Endothelial cell (in vitro differentiated cells): ENCODE measurements around the gene PXDN. TPM values are rescaled to one million over a fixed set of nuclear protein-coding genes. Genes with fewer than 3 reads are reported as not detected.
"Not testable (repeated sequence)": the region's sequence is repeated elsewhere in the genome, so short reads cannot be mapped to it uniquely, and the experiment has no call there.

Experiments
- DNase-seq: peaks from one replicate; pipeline ENCODE4 v3.0.0; 2021; ENCODE audit warnings: low spot score
- H3K27ac Mint-ChIP-seq: one replicate; pipeline ENCODE4 v1.8.0; 2021; ENCODE audit warnings: mixed read lengths, inconsistent platforms; ENCODE audit not compliant: unreplicated experiment
- H3K27me3 Mint-ChIP-seq: one replicate; pipeline ENCODE4 v1.8.0; 2021; ENCODE audit warnings: mild to moderate bottlenecking, moderate library complexity, mixed read lengths, inconsistent platforms; ENCODE audit not compliant: unreplicated experiment
- H3K36me3 Mint-ChIP-seq: one replicate; pipeline ENCODE4 v1.8.0; 2021; ENCODE audit warnings: mild to moderate bottlenecking, low read depth, mixed read lengths, inconsistent platforms; ENCODE audit not compliant: unreplicated experiment
- H3K4me1 Mint-ChIP-seq: one replicate; pipeline ENCODE4 v1.8.0; 2021; ENCODE audit warnings: mild to moderate bottlenecking, mixed read lengths, inconsistent platforms; ENCODE audit not compliant: unreplicated experiment
- H3K4me3 Mint-ChIP-seq: one replicate; pipeline ENCODE4 v1.8.0; 2021; ENCODE audit warnings: mild to moderate bottlenecking, mixed read lengths, inconsistent platforms; ENCODE audit not compliant: unreplicated experiment
- H3K9me3 Mint-ChIP-seq: one replicate; pipeline ENCODE4 v1.8.0; 2021; ENCODE audit warnings: mixed read lengths, inconsistent platforms; ENCODE audit not compliant: unreplicated experiment
- total RNA-seq: library from RNA; stranded (reverse); fragmentation: NEBNext Ultra II Directional; extraction: Animal tissue kit (Norgen Biotek cat#: 25700); gene quantifications from one replicate; pipeline ENCODE4 v1.2.1, GENCODE V29; 2021; ENCODE audit not compliant: unreplicated experiment
- TF ChIP-seq, protein P1 (sequence below): fragments of 200-600 bp; sonication (generic); IDR thresholded peaks from one replicate; pipeline ENCODE4 v1.5.0; 2021; ENCODE audit warnings: antibody characterized with exemption; ENCODE audit not compliant: unreplicated experiment

The PXDN gene
- total RNA-seq, 1 donor from 2014 or later, result 521 TPM

- H3K27ac Mint-ChIP-seq, result no peak overlapping the region
- H3K4me3 Mint-ChIP-seq, result no peak overlapping the region
- TF ChIP-seq, protein P1, sequence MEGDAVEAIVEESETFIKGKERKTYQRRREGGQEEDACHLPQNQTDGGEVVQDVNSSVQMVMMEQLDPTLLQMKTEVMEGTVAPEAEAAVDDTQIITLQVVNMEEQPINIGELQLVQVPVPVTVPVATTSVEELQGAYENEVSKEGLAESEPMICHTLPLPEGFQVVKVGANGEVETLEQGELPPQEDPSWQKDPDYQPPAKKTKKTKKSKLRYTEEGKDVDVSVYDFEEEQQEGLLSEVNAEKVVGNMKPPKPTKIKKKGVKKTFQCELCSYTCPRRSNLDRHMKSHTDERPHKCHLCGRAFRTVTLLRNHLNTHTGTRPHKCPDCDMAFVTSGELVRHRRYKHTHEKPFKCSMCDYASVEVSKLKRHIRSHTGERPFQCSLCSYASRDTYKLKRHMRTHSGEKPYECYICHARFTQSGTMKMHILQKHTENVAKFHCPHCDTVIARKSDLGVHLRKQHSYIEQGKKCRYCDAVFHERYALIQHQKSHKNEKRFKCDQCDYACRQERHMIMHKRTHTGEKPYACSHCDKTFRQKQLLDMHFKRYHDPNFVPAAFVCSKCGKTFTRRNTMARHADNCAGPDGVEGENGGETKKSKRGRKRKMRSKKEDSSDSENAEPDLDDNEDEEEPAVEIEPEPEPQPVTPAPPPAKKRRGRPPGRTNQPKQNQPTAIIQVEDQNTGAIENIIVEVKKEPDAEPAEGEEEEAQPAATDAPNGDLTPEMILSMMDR, result no peak
- H3K4me1 Mint-ChIP-seq, result peaks cover 22% of the 10 kb centered on the region
- no peak for DNase-seq
- H3K9me3 Mint-ChIP-seq, result no peaks in the 10 kb centered on the region
- H3K36me3 Mint-ChIP-seq, result no peaks in the 10 kb centered on the region
- peaks cover 3% of the 10 kb centered on the region for H3K27me3 Mint-ChIP-seq
Observed at GRCh38 chr2:1622521-1623200, 121.7 kb downstream of the PXDN start.

DNA sequence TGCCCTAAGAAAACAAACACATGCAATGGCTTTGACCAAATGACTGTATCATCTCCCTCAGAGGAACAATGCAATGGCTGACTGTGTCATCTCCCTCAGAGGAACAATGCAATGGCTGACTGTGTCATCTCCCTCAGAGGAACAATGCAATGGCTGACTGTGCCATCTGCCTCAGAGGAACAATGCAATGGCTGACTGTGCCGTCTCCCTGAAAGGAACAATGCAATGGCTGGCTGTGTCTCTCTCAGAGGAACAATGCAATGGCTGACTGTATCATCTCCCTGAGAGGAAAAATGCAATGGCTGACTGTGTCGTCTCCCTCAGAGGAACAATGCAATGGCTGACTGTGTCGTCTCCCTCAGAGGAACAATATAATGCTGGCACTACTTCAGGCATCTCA lies 122.3 kb downstream of the PXDN start:
- not testable (repeated sequence) for H3K36me3 Mint-ChIP-seq, DNase-seq, H3K9me3 Mint-ChIP-seq, H3K27me3 Mint-ChIP-seq, H3K4me3 Mint-ChIP-seq, H3K27ac Mint-ChIP-seq
- peaks cover 22% of the 10 kb centered on the region for H3K4me1 Mint-ChIP-seq

DNA sequence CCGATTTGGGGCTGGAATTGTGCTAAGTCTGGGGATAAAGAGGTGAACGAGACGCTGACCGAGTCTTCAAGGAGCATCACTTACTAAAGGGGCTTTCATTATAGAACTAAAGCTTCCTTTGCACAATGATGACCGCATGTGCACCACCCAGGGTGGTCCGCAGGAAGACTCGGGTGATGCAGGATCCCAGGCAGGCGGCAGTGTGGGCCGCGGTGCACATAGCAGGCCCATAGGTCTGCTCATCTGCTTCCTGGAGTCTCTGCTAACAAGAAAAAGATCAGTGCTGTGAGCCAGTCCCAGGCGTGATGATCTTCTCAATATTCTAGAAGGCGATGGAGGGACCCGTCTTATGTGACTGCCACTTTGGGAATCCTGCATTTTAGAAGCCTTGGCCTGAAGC lies 122.8 kb downstream of the PXDN start:
- H3K27me3 Mint-ChIP-seq, result peaks cover 8% of the 10 kb centered on the region
- no peaks in the 10 kb centered on the region for H3K36me3 Mint-ChIP-seq
- H3K27ac Mint-ChIP-seq, result no peak overlapping the region
- no peak for DNase-seq
- no peaks in the 10 kb centered on the region for H3K9me3 Mint-ChIP-seq
- H3K4me1 Mint-ChIP-seq, result peaks cover 22% of the 10 kb centered on the region
- TF ChIP-seq, protein P1, result no peak
- H3K4me3 Mint-ChIP-seq, result no peak overlapping the region

- DNase-seq, result no peak
- Mint-ChIP-seq H3K27ac (no peak overlapping the region), H3K4me1 (peaks cover 18% of the 10 kb centered on the region), H3K27me3 (peaks cover 8% of the 10 kb centered on the region), H3K4me3 (no peak overlapping the region), H3K9me3 (no peaks in the 10 kb centered on the region), H3K36me3 (no peaks in the 10 kb centered on the region)
- TF ChIP-seq, protein P1, result no peak
Observed at GRCh38 chr2:1621041-1621440, 123.3 kb downstream of the PXDN start.

DNA sequence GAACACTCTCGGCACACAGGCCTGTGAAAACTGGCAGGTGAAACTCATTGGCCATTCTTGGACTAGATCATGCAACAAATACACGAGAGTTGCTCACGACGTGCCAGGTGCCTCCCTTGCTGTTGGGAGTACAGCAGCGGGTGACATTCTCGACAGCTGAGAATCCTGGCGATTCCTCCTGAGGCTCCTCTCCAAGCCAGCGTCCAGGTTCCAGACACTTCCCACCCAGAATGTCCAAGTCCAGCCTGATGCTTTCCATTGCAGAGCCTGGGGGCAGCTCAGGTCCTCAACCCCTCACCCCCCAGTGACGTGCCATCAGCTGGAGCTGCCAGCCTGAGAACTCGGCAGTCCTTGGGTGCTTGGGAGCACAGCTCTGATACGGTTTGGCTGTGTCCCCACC lies 124.2 kb downstream of the PXDN start:
- Mint-ChIP-seq H3K27me3 (peaks cover 6% of the 10 kb centered on the region), H3K27ac (no peak overlapping the region), H3K9me3 (no peaks in the 10 kb centered on the region), H3K36me3 (no peaks in the 10 kb centered on the region), H3K4me3 (no peak overlapping the region), H3K4me1 (peaks cover 12% of the 10 kb centered on the region)
- no peak for DNase-seq
- TF ChIP-seq, protein P1, result no peak
